SK-MEL-5 (cell line): ENCODE results near the gene ABCB8. TPM values are rescaled to one million over a fixed set of nuclear protein-coding genes. Genes with fewer than 3 reads are reported as not detected.

Source experiments
- DNase-seq: peaks from one replicate; pipeline ENCODE4 v3.0.0-alpha.2; 2016; ENCODE audit warnings: low read depth, low spot score
- in situ Hi-C: cut with HindIII; loops from 2 replicates; pipeline ENCODE4 v1.10.0; 2016; ENCODE audit warnings: low sequenced_read_pairs, high pct_unique_total_duplicates, low pct_unique_long_range_greater_than_20kb
- total RNA-seq: library from RNA; depleted of rRNA; stranded (reverse); fragments of >200 nt; shearing (Covaris generic); gene quantifications from 2 replicates; pipeline ENCODE4 v1.2.3, GENCODE V29; 2014

The ABCB8 gene
- total RNA-seq, 1 experiment from 2014 or later: 47.9 TPM

- in situ Hi-C loops: no loop called here
- DNase-seq: no peak
Measured at GRCh38 chr7:151060113-151060415, 31.8 kb downstream of the ABCB8 start.

GRCh38 chr7:151060416-151061212 lies 32.4 kb downstream of the ABCB8 start:
- in situ Hi-C loops: no loop called here
- peak; percentile 61 for DNase-seq

- in situ Hi-C loops: no loop called here
- DNase-seq: no peak
Measured at GRCh38 chr7:151061213-151062110, 33.2 kb downstream of the ABCB8 start.

- in situ Hi-C loops: no loop called here
- DNase-seq: no peak
Measured at GRCh38 chr7:151062111-151062398, 33.8 kb downstream of the ABCB8 start.

- in situ Hi-C loops: no loop called here
Measured at GRCh38 chr7:151062399-151063211, 34.4 kb downstream of the ABCB8 start.

GRCh38 chr7:151063212-151063561 lies 34.9 kb downstream of the ABCB8 start:
- peak; percentile 62 for DNase-seq
- in situ Hi-C loops: no loop called here

More at GRCh38 chr7:151062399-151063211, 34.4 kb downstream of the ABCB8 start:
- DNase-seq: peak; percentile 85

GRCh38 chr7:151064454-151064853 lies 36.2 kb downstream of the ABCB8 start:
- in situ Hi-C loops: no loop called here
- DNase-seq: no peak

- in situ Hi-C loops: no loop called here
- no peak for DNase-seq
Measured at GRCh38 chr7:151064993-151065392, 36.7 kb downstream of the ABCB8 start.

GRCh38 chr7:151065516-151065915 lies 37.3 kb downstream of the ABCB8 start:
- DNase-seq: no peak
- in situ Hi-C loops: no loop called here

GRCh38 chr7:151066273-151066974 lies 38.2 kb downstream of the ABCB8 start:
- in situ Hi-C loops: no loop called here
- no peak for DNase-seq

GRCh38 chr7:151068069-151068773 lies 40.0 kb downstream of the ABCB8 start:
- in situ Hi-C loops: no loop called here
- DNase-seq: no peak

- in situ Hi-C loops: no loop called here
Measured at GRCh38 chr7:151069841-151070573, 41.8 kb downstream of the ABCB8 start.

GRCh38 chr7:151070574-151070960 lies 42.3 kb downstream of the ABCB8 start:
- in situ Hi-C loops: no loop called here
- no peak for DNase-seq

More at GRCh38 chr7:151069841-151070573, 41.8 kb downstream of the ABCB8 start:
- DNase-seq: no peak

GRCh38 chr7:151071032-151071866 lies 43.0 kb downstream of the ABCB8 start:
- no peak for DNase-seq
- in situ Hi-C loops: no loop called here

- in situ Hi-C loops: no loop called here
Measured at GRCh38 chr7:151073990-151074389, 45.7 kb downstream of the ABCB8 start.

More at GRCh38 chr7:151073990-151074389, 45.7 kb downstream of the ABCB8 start:
- DNase-seq: no peak
